Esophagus squamous epithelium (tissue), 4 donors: Measurements from ENCODE around the gene ZNF521.

Experiments used
- CTCF ChIP-seq, 6 experiments: fragments of 450-650 bp in 4 of 6; fragments of 200-600 bp in 2 of 6; sonication (generic) in 2 of 6; IDR thresholded peaks; one replicate each; pipeline ENCODE4 v1.5.1; 2016 to 2019; ENCODE audit warnings: antibody characterized with exemption in 6 of 6, mild to moderate bottlenecking in 4 of 6, moderate library complexity in 4 of 6
- POLR2A ChIP-seq, 4 donors: fragments of 450-650 bp; IDR thresholded peaks; one replicate each; pipeline ENCODE4 v1.6.1; 2017; ENCODE audit warnings: antibody characterized with exemption in 4 of 4, mild to moderate bottlenecking in 4 of 4, moderate library complexity in 3 of 4

- TF ChIP-seq POLR2A (IDR thresholded peaks at IDR 0.05) (no peak), CTCF (IDR thresholded peaks at IDR 0.05) (no peak)
Observed at GRCh38 chr18:25308381-25308780, 43.6 kb downstream of the ZNF521 start.
